Loucy (cell line): ENCODE results near the gene STIP1.

ENCODE experiments used
- H2AFZ ChIP-seq: fragments of 200-600 bp; sonication (generic); 2 replicates; pipeline ENCODE4 v1.6.0; 2016; ENCODE audit warnings: antibody characterized with exemption, mild to moderate bottlenecking, low read length, moderate library complexity
- H3F3A ChIP-seq: fragments of 200-600 bp; 2 replicates; pipeline ENCODE4 v1.6.0; 2016; ENCODE audit warnings: antibody characterized with exemption, low read depth, mild to moderate bottlenecking
- H3K27me3 ChIP-seq: fragments of 200-600 bp; sonication (generic); 2 replicates; pipeline ENCODE4 v1.6.1; 2014; ENCODE audit warnings: low read length, mild to moderate bottlenecking; ENCODE audit not compliant: insufficient read depth, poor library complexity, severe bottlenecking
- H3K36me3 ChIP-seq: fragments of 200-600 bp; sonication (generic); 2 replicates; pipeline ENCODE4 v1.6.1; 2016; ENCODE audit warnings: low read length; ENCODE audit not compliant: insufficient read depth
- H3K4me1 ChIP-seq: fragments of 200-600 bp; sonication (generic); 2 replicates; pipeline ENCODE4 v1.5.1; 2014; ENCODE audit warnings: low read length, mild to moderate bottlenecking; ENCODE audit not compliant: insufficient read depth, poor library complexity, severe bottlenecking
- H3K4me2 ChIP-seq: fragments of 200-600 bp; sonication (generic); 2 replicates; pipeline ENCODE4 v1.6.0; 2014; ENCODE audit warnings: antibody characterized with exemption, low read length, low read depth, mild to moderate bottlenecking; ENCODE audit not compliant: poor library complexity, severe bottlenecking
- H3K4me3 ChIP-seq: fragments of 200-600 bp; sonication (generic); 2 replicates; pipeline ENCODE4 v1.5.1; 2014; ENCODE audit warnings: low read length, mild to moderate bottlenecking, mixed read lengths; ENCODE audit not compliant: poor library complexity, severe bottlenecking
- H3K79me2 ChIP-seq: fragments of 200-600 bp; sonication (generic); 2 replicates; pipeline ENCODE4 v1.6.1; 2014; ENCODE audit warnings: low read length; ENCODE audit not compliant: insufficient read depth
- H3K9ac ChIP-seq: fragments of 200-600 bp; sonication (generic); 2 replicates; pipeline ENCODE4 v1.6.0; 2014; ENCODE audit warnings: mild to moderate bottlenecking, low read depth, low read length, moderate library complexity; ENCODE audit not compliant: poor library complexity, severe bottlenecking
- H3K9me2 ChIP-seq: fragments of 200-600 bp; sonication (generic); replicated peaks from 2 replicates; pipeline ENCODE4 v1.6.1; 2016; ENCODE audit warnings: low read depth, low read length, mixed read lengths
- H3K9me3 ChIP-seq: fragments of 200-600 bp; sonication (generic); 2 replicates; pipeline ENCODE4 v1.6.1; 2014; ENCODE audit warnings: mild to moderate bottlenecking, antibody characterized with exemption, low read length, low read depth; ENCODE audit not compliant: insufficient read depth
- H4K20me1 ChIP-seq: fragments of 200-600 bp; sonication (generic); 2 replicates; pipeline ENCODE4 v1.6.0; 2014; ENCODE audit warnings: antibody characterized with exemption, low read length, mild to moderate bottlenecking; ENCODE audit not compliant: insufficient read depth, poor library complexity, severe bottlenecking
- CTCF ChIP-seq: fragments of 200-600 bp; sonication (generic); conservative IDR thresholded peaks from 2 replicates; pipeline ENCODE4 v1.5.1; 2014; ENCODE audit warnings: mild to moderate bottlenecking, antibody characterized with exemption, low read length
- EZH2phosphoT487 ChIP-seq: fragments of 200-600 bp; IDR thresholded peaks from 2 replicates; pipeline ENCODE4 v1.6.1; 2018; ENCODE audit warnings: antibody characterized with exemption, mild to moderate bottlenecking, moderate library complexity, borderline replicate concordance

STIP1 gene

GRCh38 chr11:64185175-64185692, 737 bp upstream of the STIP1 start:
- Histone ChIP-seq H3K4me1 (peaks cover 39% of the 10 kb centered on the region), H3K4me2 (peak overlapping the region; percentile 78), H3F3A (no peaks in the 10 kb centered on the region), H3K79me2 (peaks cover 26% of the 10 kb centered on the region), H3K36me3 (no peaks in the 10 kb centered on the region), H3K27me3 (no peaks in the 10 kb centered on the region), H3K9me3 (no peaks in the 10 kb centered on the region), H3K9ac (peak overlapping the region; percentile 82), H3K4me3 (peak overlapping the region; percentile 85), H2AFZ (peak overlapping the region; percentile 41; the same call in 1 of the 2 replicates), H3K9me2 (no peaks in the 10 kb centered on the region), H4K20me1 (peaks cover 19% of the 10 kb centered on the region)
- no peak for TF ChIP-seq CTCF
- TF ChIP-seq EZH2phosphoT487 = no peak

- peaks cover 44% of the 10 kb centered on the region for H3K4me1 ChIP-seq
- H3K4me3 ChIP-seq = no peak overlapping the region
- H3K9me3 ChIP-seq = no peaks in the 10 kb centered on the region
- no peak overlapping the region for H2AFZ ChIP-seq
- H3K4me2 ChIP-seq = no peak overlapping the region
- H4K20me1 ChIP-seq = peaks cover 32% of the 10 kb centered on the region
- no peaks in the 10 kb centered on the region for H3K36me3 ChIP-seq
- H3K9me2 ChIP-seq = no peaks in the 10 kb centered on the region
- peaks cover 26% of the 10 kb centered on the region for H3K79me2 ChIP-seq
- H3F3A ChIP-seq = no peaks in the 10 kb centered on the region
- H3K9ac ChIP-seq = no peak overlapping the region
- TF ChIP-seq EZH2phosphoT487 = no peak
- H3K27me3 ChIP-seq = no peaks in the 10 kb centered on the region
These were observed 658 bp downstream of the STIP1 start for GRCh38 chr11:64186492-64187165.

GRCh38 chr11:64192434-64192833, 6.5 kb downstream of the STIP1 start:
- H3K9ac ChIP-seq = no peak overlapping the region
- no peaks in the 10 kb centered on the region for H3K27me3 ChIP-seq
- H3K36me3 ChIP-seq = peaks cover 53% of the 10 kb centered on the region; the same call in 1 of the 2 replicates
- H4K20me1 ChIP-seq = peaks cover 41% of the 10 kb centered on the region
- no peak overlapping the region for H3K4me2 ChIP-seq
- no peak overlapping the region for H2AFZ ChIP-seq
- TF ChIP-seq CTCF (no peak), EZH2phosphoT487 (no peak)
- peaks cover 25% of the 10 kb centered on the region for H3K4me1 ChIP-seq
- H3K9me3 ChIP-seq = no peaks in the 10 kb centered on the region
- H3K9me2 ChIP-seq = no peaks in the 10 kb centered on the region
- no peak overlapping the region for H3K4me3 ChIP-seq
- H3K79me2 ChIP-seq = peaks cover 9% of the 10 kb centered on the region
- H3F3A ChIP-seq = no peaks in the 10 kb centered on the region
